NAMALWA (cell line): ENCODE data around the gene C11orf86.
"Not testable (repeated sequence)": the region's sequence is repeated elsewhere in the genome, so short reads cannot be mapped to it uniquely, and the experiment has no call there.

Source experiments
- DNase-seq: peaks from one replicate; pipeline ENCODE4 v3.0.0-alpha.2; 2015; ENCODE audit warnings: low spot score

The C11orf86 gene

GRCh38 chr11:66967670-66968425, 7.3 kb upstream of the C11orf86 start:
- DNase-seq: no peak

GRCh38 chr11:66969584-66970225, 5.4 kb upstream of the C11orf86 start:
- no peak for DNase-seq

GRCh38 chr11:66970371-66970806, 4.7 kb upstream of the C11orf86 start:
- DNase-seq: no peak

- no peak for DNase-seq
Measured at GRCh38 chr11:66970807-66971442, 4.2 kb upstream of the C11orf86 start.

GRCh38 chr11:66971488-66971887, 3.6 kb upstream of the C11orf86 start:
- DNase-seq: no peak

GRCh38 chr11:66973956-66974580, 1.0 kb upstream of the C11orf86 start:
- DNase-seq: no peak

GRCh38 chr11:66975405-66976027, 412 bp downstream of the C11orf86 start:
- no peak for DNase-seq

GRCh38 chr11:66976028-66976467, 944 bp downstream of the C11orf86 start:
- DNase-seq: peak; percentile 63

GRCh38 chr11:66976925-66977324, 1.8 kb downstream of the C11orf86 start:
- no peak for DNase-seq

- DNase-seq: no peak
Measured at GRCh38 chr11:66978229-66978628, 3.1 kb downstream of the C11orf86 start.

GRCh38 chr11:66978717-66979116, 3.6 kb downstream of the C11orf86 start:
- DNase-seq: no peak

GRCh38 chr11:66979336-66979980, 4.4 kb downstream of the C11orf86 start:
- DNase-seq: no peak

GRCh38 chr11:66981976-66982578, 7.0 kb downstream of the C11orf86 start:
- peak; percentile 71 for DNase-seq

- no peak for DNase-seq
Measured at GRCh38 chr11:66983275-66983924, 8.3 kb downstream of the C11orf86 start.

- no peak for DNase-seq
Measured at GRCh38 chr11:66985508-66986177, 10.5 kb downstream of the C11orf86 start.

- DNase-seq: no peak
Measured at GRCh38 chr11:66986178-66986545, 11.1 kb downstream of the C11orf86 start.

- no peak for DNase-seq
Measured at GRCh38 chr11:66987158-66987620, 12.1 kb downstream of the C11orf86 start.

GRCh38 chr11:66987924-66988637, 13.0 kb downstream of the C11orf86 start:
- no peak for DNase-seq

GRCh38 chr11:66988741-66989140, 13.6 kb downstream of the C11orf86 start:
- DNase-seq: not testable (repeated sequence)
